Parathyroid adenoma (tissue), 2 donors: Measurements from ENCODE around the gene CLN3.
A peak's percentile ranks its signal among the peaks of the same experiment; 100 is the strongest.
"Not testable (repeated sequence)": the region's sequence is repeated elsewhere in the genome, so short reads cannot be mapped to it uniquely, and the experiment has no call there.

Source experiments
- H2AFZ ChIP-seq: fragments of 300-600 bp; sonication (generic); one replicate; pipeline ENCODE4 v1.7.0; 2017; ENCODE audit warnings: antibody characterized with exemption, mild to moderate bottlenecking
- H3K27ac ChIP-seq: fragments of 300-600 bp; sonication (generic); one replicate; pipeline ENCODE4 v1.7.0; 2017
- H3K27me3 ChIP-seq: fragments of 300-600 bp; sonication (generic); one replicate; pipeline ENCODE4 v1.7.0; 2017; ENCODE audit warnings: low read length; ENCODE audit not compliant: control insufficient read depth, insufficient read depth
- H3K36me3 ChIP-seq: fragments of 300-600 bp; sonication (generic); one replicate; pipeline ENCODE4 v1.7.0; 2017; ENCODE audit warnings: low read length; ENCODE audit not compliant: control insufficient read depth, insufficient read depth
- H3K4me1 ChIP-seq: fragments of 300-600 bp; sonication (generic); one replicate; pipeline ENCODE4 v1.7.0; 2017; ENCODE audit warnings: control low read depth
- H3K4me2 ChIP-seq: fragments of 300-600 bp; sonication (generic); one replicate; pipeline ENCODE4 v1.7.0; 2017; ENCODE audit warnings: low read length
- H3K4me3 ChIP-seq: fragments of 300-600 bp; sonication (generic); one replicate; pipeline ENCODE4 v1.7.0; 2017; ENCODE audit warnings: low read depth, low read length
- H3K79me2 ChIP-seq: fragments of 300-600 bp; sonication (generic); one replicate; pipeline ENCODE4 v1.7.0; 2017; ENCODE audit warnings: control low read depth
- H3K9ac ChIP-seq: fragments of 300-600 bp; sonication (generic); one replicate; pipeline ENCODE4 v1.7.0; 2017; ENCODE audit warnings: mild to moderate bottlenecking
- H3K9me3 ChIP-seq: fragments of 300-600 bp; sonication (generic); one replicate; pipeline ENCODE4 v1.7.0; 2017; ENCODE audit warnings: low read length; ENCODE audit not compliant: control insufficient read depth
- CTCF ChIP-seq: fragments of 300-600 bp; sonication (generic); IDR thresholded peaks from one replicate; pipeline ENCODE4 v1.7.0; 2017; ENCODE audit warnings: antibody characterized with exemption, mild to moderate bottlenecking
- donor health status: primary hyperparathyroidism.

Gene CLN3

DNA sequence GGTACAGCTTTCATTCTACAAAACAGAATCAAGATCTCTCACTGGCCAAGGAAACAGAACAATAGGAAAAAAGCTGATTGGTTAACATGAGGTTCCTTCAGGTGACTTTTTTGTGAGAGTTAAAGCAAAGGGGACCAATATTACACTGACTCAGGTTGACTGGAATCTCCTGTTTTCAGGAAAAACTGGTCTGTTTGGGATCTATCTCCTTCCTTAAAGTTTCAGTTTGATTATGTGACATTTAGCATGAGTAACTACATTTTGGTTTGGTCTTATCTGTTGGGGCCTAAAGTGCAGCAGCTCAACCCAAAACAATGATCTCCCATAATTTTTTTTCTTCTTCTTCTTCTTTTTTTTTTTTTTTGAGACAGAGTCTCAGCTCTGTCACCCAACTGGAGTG is 37.2 kb upstream of the CLN3 start:
- peaks cover under 1% of the 10 kb centered on the region for H3K4me1 ChIP-seq

DNA sequence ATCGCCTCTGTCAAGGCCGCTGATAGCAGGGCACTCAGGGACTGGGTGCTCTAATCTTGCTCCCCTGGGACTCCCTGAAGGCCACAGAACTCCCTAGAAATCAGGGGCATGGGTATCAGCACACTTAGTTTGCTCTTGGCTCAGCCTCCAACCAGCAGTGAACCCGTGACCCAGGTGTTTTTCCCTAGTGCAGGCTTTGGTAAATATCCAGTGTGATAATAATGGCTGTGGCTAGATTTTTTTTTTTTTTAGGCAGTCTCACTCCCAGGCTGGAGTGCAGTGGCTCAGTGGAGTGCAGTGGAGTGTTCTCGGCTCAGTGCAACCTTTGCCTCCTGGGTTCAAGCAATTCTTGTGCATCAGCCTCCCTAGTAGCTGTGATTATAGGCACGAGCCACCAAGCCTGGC is 36.6 kb upstream of the CLN3 start:
- Histone ChIP-seq H3K36me3 (no peaks in the 10 kb centered on the region), H3K79me2 (no peaks in the 10 kb centered on the region), H3K4me1 (peaks cover 6% of the 10 kb centered on the region), H3K4me2 (no peak overlapping the region), H3K9ac (no peak overlapping the region), H2AFZ (peak overlapping the region; percentile 56), H3K4me3 (no peak overlapping the region), H3K27ac (no peak overlapping the region), H3K27me3 (no peaks in the 10 kb centered on the region), H3K9me3 (no peaks in the 10 kb centered on the region)
- no peak for TF ChIP-seq CTCF

More for the DNA sequence above, 37.2 kb upstream of the CLN3 start:
- H3K36me3 ChIP-seq = no peaks in the 10 kb centered on the region
- no peaks in the 10 kb centered on the region for H3K79me2 ChIP-seq
- no peaks in the 10 kb centered on the region for H3K27me3 ChIP-seq
- H3K27ac ChIP-seq = no peak overlapping the region
- no peak overlapping the region for H3K9ac ChIP-seq
- H3K4me3 ChIP-seq = no peak overlapping the region
- TF ChIP-seq CTCF = no peak
- no peaks in the 10 kb centered on the region for H3K9me3 ChIP-seq
- H3K4me2 ChIP-seq = no peak overlapping the region
- no peak overlapping the region for H2AFZ ChIP-seq

- Histone ChIP-seq H3K36me3 (no peaks in the 10 kb centered on the region), H3K27ac (no peak overlapping the region), H3K4me3 (no peak overlapping the region), H3K4me1 (peaks cover 6% of the 10 kb centered on the region), H3K79me2 (no peaks in the 10 kb centered on the region), H3K4me2 (no peak overlapping the region), H3K9me3 (no peaks in the 10 kb centered on the region), H3K9ac (no peak overlapping the region), H2AFZ (peak overlapping the region; percentile 56), H3K27me3 (no peaks in the 10 kb centered on the region)
- TF ChIP-seq CTCF = no peak
These were observed 36.1 kb upstream of the CLN3 start for GRCh38 chr16:28527985-28528384.

GRCh38 chr16:28527100-28527785 is 35.4 kb upstream of the CLN3 start:
- not testable (repeated sequence) for H3K4me2 ChIP-seq, H2AFZ ChIP-seq, H3K9me3 ChIP-seq, H3K4me3 ChIP-seq, H3K27ac ChIP-seq, H3K36me3 ChIP-seq, H3K27me3 ChIP-seq, H3K79me2 ChIP-seq, H3K9ac ChIP-seq, H3K4me1 ChIP-seq

DNA sequence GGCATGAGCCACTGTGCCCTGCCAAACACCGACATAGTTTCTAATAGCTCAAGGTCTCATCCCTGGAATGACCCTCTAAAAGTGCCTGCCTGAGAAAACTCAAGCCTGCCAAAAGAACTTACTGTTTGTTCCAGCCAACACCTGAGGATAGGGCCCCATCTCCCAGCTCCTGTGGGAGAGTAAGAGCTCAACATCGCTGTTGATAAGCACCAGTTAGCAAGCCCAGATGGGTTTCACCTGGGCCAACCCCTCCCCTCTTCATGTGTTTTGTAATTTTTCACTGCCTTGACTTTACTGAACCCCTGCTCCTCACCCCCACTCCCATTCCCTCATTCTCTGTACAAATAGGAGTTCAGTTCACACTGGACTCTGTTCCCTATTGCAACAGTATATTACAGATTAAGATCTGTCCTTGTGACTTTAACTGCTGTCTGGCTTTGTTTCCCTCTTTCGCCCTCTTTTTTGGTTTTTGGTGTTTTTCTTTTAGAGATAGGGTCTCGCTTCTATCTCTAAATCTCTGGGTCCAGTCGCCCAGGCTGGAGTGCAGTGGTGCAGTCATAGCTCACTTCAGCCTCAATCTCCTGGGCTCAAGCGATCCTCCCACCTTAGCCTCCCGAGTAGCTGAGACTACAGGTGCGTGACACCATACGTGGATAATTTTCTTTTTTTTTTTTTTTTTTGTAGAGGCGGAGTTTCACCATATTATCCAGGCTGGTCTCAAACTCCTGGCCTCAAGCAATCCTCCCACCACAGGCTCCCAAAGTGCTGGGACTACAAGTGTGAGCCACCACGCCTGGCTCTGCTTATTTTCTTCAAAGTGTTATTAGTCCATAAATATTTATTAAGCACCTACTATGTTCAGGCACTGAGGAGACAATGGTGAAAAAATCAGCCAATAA is 34.6 kb upstream of the CLN3 start:
- TF ChIP-seq CTCF = no peak

More for the DNA sequence above, 34.6 kb upstream of the CLN3 start:
- H3K4me2 ChIP-seq = no peak overlapping the region
- peaks cover 6% of the 10 kb centered on the region for H3K4me1 ChIP-seq
- no peaks in the 10 kb centered on the region for H3K79me2 ChIP-seq
- H3K9ac ChIP-seq = no peak overlapping the region
- no peak overlapping the region for H3K4me3 ChIP-seq
- H3K27ac ChIP-seq = no peak overlapping the region
- no peaks in the 10 kb centered on the region for H3K9me3 ChIP-seq
- no peaks in the 10 kb centered on the region for H3K36me3 ChIP-seq
- no peaks in the 10 kb centered on the region for H3K27me3 ChIP-seq
- no peak overlapping the region for H2AFZ ChIP-seq
